ENCODE data around the gene DHRSX.
A peak's percentile ranks its signal among the peaks of the same experiment; 100 is the strongest.

The DHRSX gene

GRCh38 chrX:2502120-2502667, 1.4 kb upstream of the DHRSX start:
- H3K4me1 ChIP-seq: no peaks in the 10 kb centered on the region
- TF ChIP-seq CTCF (IDR thresholded peaks at IDR 0.05; ENCODE audit: low read depth, low read length): no peak
- no peaks in the 10 kb centered on the region for H3K36me3 ChIP-seq
- H3K27me3 ChIP-seq: no peaks in the 10 kb centered on the region
- H3K4me3 ChIP-seq (ENCODE audit: low read depth, low read length): no peak overlapping the region
- no peak for DNase-seq
- H3K9me3 ChIP-seq: no peaks in the 10 kb centered on the region

- Histone ChIP-seq H3K36me3 (no peaks in the 10 kb centered on the region), H3K9me3 (no peaks in the 10 kb centered on the region), H3K4me1 (no peaks in the 10 kb centered on the region), H3K4me3 (ENCODE audit: low read depth, low read length) (no peak overlapping the region), H3K27me3 (no peaks in the 10 kb centered on the region)
- DNase-seq: no peak
- no peak for TF ChIP-seq CTCF (IDR thresholded peaks at IDR 0.05; ENCODE audit: low read depth, low read length)
Measured at GRCh38 chrX:2501559-2502102, 855 bp upstream of the DHRSX start.

GRCh38 chrX:2500091-2500802, 529 bp downstream of the DHRSX start:
- no peaks in the 10 kb centered on the region for H3K9me3 ChIP-seq
- no peak for TF ChIP-seq CTCF (IDR thresholded peaks at IDR 0.05; ENCODE audit: low read depth, low read length)
- peak overlapping the region; percentile 64 for H3K4me3 ChIP-seq (ENCODE audit: low read depth, low read length)
- H3K4me1 ChIP-seq: no peaks in the 10 kb centered on the region
- no peaks in the 10 kb centered on the region for H3K36me3 ChIP-seq
- H3K27me3 ChIP-seq: no peaks in the 10 kb centered on the region
- DNase-seq: peak; percentile 36

GRCh38 chrX:2499507-2499906, 1.3 kb downstream of the DHRSX start:
- no peaks in the 10 kb centered on the region for H3K36me3 ChIP-seq
- H3K4me3 ChIP-seq (ENCODE audit: low read depth, low read length): peak overlapping the region; percentile 64
- no peaks in the 10 kb centered on the region for H3K9me3 ChIP-seq
- DNase-seq: no peak
- no peaks in the 10 kb centered on the region for H3K27me3 ChIP-seq
- H3K4me1 ChIP-seq: no peaks in the 10 kb centered on the region
- no peak for TF ChIP-seq CTCF (IDR thresholded peaks at IDR 0.05; ENCODE audit: low read depth, low read length)

GRCh38 chrX:2498781-2499302, 1.9 kb downstream of the DHRSX start:
- Histone ChIP-seq H3K27me3 (no peaks in the 10 kb centered on the region), H3K9me3 (no peaks in the 10 kb centered on the region), H3K4me3 (ENCODE audit: low read depth, low read length) (no peak overlapping the region), H3K4me1 (no peaks in the 10 kb centered on the region), H3K36me3 (no peaks in the 10 kb centered on the region)
- TF ChIP-seq CTCF (IDR thresholded peaks at IDR 0.05; ENCODE audit: low read depth, low read length): no peak
- DNase-seq: no peak

All from BE2C (cell line).